Heart right ventricle (tissue), 16 donors: ENCODE measurements around the gene JPH2. TPM values are rescaled to one million over a fixed set of nuclear protein-coding genes. Genes with fewer than 3 reads are reported as not detected.

ENCODE experiments used
- ATAC-seq, 8 donors: fragments of 200-7000 bp; cut with Tn5 transposase; one replicate each; pipeline ENCODE4 v1.9.1; 2020; ENCODE audit warnings: mild to moderate bottlenecking in 8 of 8, moderate library complexity in 8 of 8, moderate number of reproducible peaks in 1 of 8
- DNase-seq, 2 donors: peaks; one replicate each; pipeline ENCODE4 v3.0.0-alpha.2; 2020
- H3K27ac ChIP-seq, 10 donors: fragments of 200-600 bp; sonication (generic) in 2 of 10; one replicate each; pipeline versions ENCODE4 v1.5.0 to v1.8.0; 2020 to 2022; ENCODE audit warnings: mild to moderate bottlenecking in 3 of 10
- H3K27me3 ChIP-seq, 7 donors: fragments of 200-600 bp; one replicate each; pipeline ENCODE4 v1.8.0; 2021 to 2022; ENCODE audit warnings: mild to moderate bottlenecking in 2 of 7
- H3K36me3 ChIP-seq, 9 donors: fragments of 200-600 bp; sonication (generic) in 1 of 9; one replicate each; pipeline versions ENCODE4 v1.5.0 to v1.8.0; 2020 to 2022; ENCODE audit warnings: mild to moderate bottlenecking in 2 of 9
- H3K4me1 ChIP-seq, 9 donors: fragments of 200-600 bp; sonication (generic) in 1 of 9; one replicate each; pipeline versions ENCODE4 v1.5.0 to v1.8.0; 2020 to 2022; ENCODE audit warnings: mild to moderate bottlenecking in 4 of 9
- H3K4me3 ChIP-seq, 10 donors: fragments of 200-600 bp; sonication (generic) in 2 of 10; one replicate each; pipeline versions ENCODE4 v1.5.0 to v1.8.0; 2020 to 2022; ENCODE audit warnings: mild to moderate bottlenecking in 7 of 10, moderate library complexity in 2 of 10
- H3K9me3 ChIP-seq, 11 donors: fragments of 200-600 bp in 10 of 11; sonication (generic) in 2 of 11; one replicate each; pipeline versions ENCODE4 v1.5.0 to v1.8.0; 2013 to 2022; ENCODE audit warnings: mild to moderate bottlenecking in 2 of 11, control low read depth in 1 of 11, moderate library complexity in 1 of 11
- CTCF ChIP-seq, 9 donors: fragments of 200-600 bp; sonication (generic) in 2 of 9; IDR thresholded peaks; one replicate each; pipeline versions ENCODE4 v1.5.0 to v1.8.0; 2021 to 2022; ENCODE audit warnings: antibody characterized with exemption in 9 of 9, mild to moderate bottlenecking in 5 of 9, moderate library complexity in 1 of 9
- WGBS, 2 donors: extraction: QIAGEN DNeasy Blood & Tissue Kit; methylation state at CpG; one replicate each; pipeline ENCODE4 v1.1.7; 2013; ENCODE audit warnings: inconsistent platforms in 1 of 2; 5-methylcytosine and 5-hydroxymethylcytosine counted together
- intact Hi-C, 10 donors: fragments of 100-400 bp; cut with DNase I; formaldehyde crosslinking; loops; one replicate each; pipeline versions ENCODE4 v1.11.1 to v1.14.2; 2022
- polyA plus RNA-seq, 2 donors: library from polyadenylated mRNA; stranded (reverse); fragments of 200-250 nt; gene quantifications; one replicate each; pipeline ENCODE4 v1.2.3, GENCODE V29; 2013
- total RNA-seq, 10 donors: library from RNA; stranded (reverse); fragmentation: NEBNext Ultra II Directional in 3 of 10; extraction: Animal tissue kit (Norgen Biotek cat#: 25700) in 3 of 10; gene quantifications; one replicate each; pipeline versions ENCODE4 v1.2.1 to v1.2.4, GENCODE V29; 2021 to 2023
- donor health status: Arrhythmogenic right ventricular cardiomyopathy.
- donor health status: ischemic (EF 13 %, LVEDD 7.1; RV severe dilation, severe dysfunction).
- donor health status: healthy with polysubstance abuse.
- donor health status: DM: no; HTN: yes; CAD: no.
- donor health status: DM: no; HTN: no; CAD: no.
- donor health status: ischemic (EF 25% LVEDD 6.9; RV normal size, moderate dysfunction).
- donor health status: ischemic (EF 25% LVEDD 5.7; RV mildly dilated, moderate dysfunction).
- donor health status: healthy.
- donor health status: DM: yes; HTN: yes; CAD: no.
- donor health status: Ischemic cardiomyopathy.
- donor health status: ischemic (EF 35%, LVEDD 5.7; RV mildly dilated, moderate dysfunction).
- donor health status: nonischemic (EF 11% LVEDD 7.7; RV severe dilation, severe dysfunction).
- donor health status: DM: yes; HTN: yes; CAD: no.
- donor health status: PGD.
- donor health status: ischemic (EF 29% LVEDD 5.4; RV normal size, mild dysfunction).
- donor health status: nonischemic (EF 23%, LVEDD 6.1; RV moderate dilation, normal function).

The JPH2 gene
- total and polyA plus RNA-seq, 12 donors, result 61.9 to 215 (median 146) TPM

- intact Hi-C loops, result no loop called here
- 64 to 65% methylated on average over 9 of the region's 9 CpGs for WGBS, 2 donors
Measured at GRCh38 chr20:44092551-44093248, 94.3 kb downstream of the JPH2 start.

GRCh38 chr20:44091026-44091425 lies 96.0 kb downstream of the JPH2 start:
- no peak for DNase-seq
- no peak for ATAC-seq
- intact Hi-C loops, result no loop called here
- Histone ChIP-seq H3K27me3 (peaks cover 0 to 21% (median 0%) of the 10 kb centered on the region in 7 donors), H3K4me1 (peaks cover 0 to 6% (median 0%) of the 10 kb centered on the region in 9 donors), H3K9me3 (no peaks in the 10 kb centered on the region), H3K27ac (no peak overlapping the region), H3K36me3 (no peaks in the 10 kb centered on the region), H3K4me3 (no peak overlapping the region)
- no peak for TF ChIP-seq CTCF (IDR thresholded peaks at IDR 0.05)
- WGBS, 2 donors, result 63 to 69% methylated on average over 4 of the region's 4 CpGs

More at GRCh38 chr20:44092551-44093248, 94.3 kb downstream of the JPH2 start:
- Histone ChIP-seq H3K4me1 (peaks cover 0 to 6% (median 0%) of the 10 kb centered on the region in 9 donors), H3K36me3 (no peaks in the 10 kb centered on the region), H3K9me3 (no peaks in the 10 kb centered on the region), H3K4me3 (no peak overlapping the region), H3K27me3 (peaks cover 0 to 21% (median 0%) of the 10 kb centered on the region in 7 donors), H3K27ac (no peak overlapping the region)
- ATAC-seq (no peak), DNase-seq (no peak)
- TF ChIP-seq CTCF (IDR thresholded peaks at IDR 0.05), result peak in 8 of 9 donors; percentile 15 to 63 (median 40)

- TF ChIP-seq CTCF (IDR thresholded peaks at IDR 0.05), result no peak
- DNase-seq (no peak), ATAC-seq (peak in 1 of 8 donors; percentile 6)
- 67 to 68% methylated on average over 7 of the region's 7 CpGs for WGBS, 2 donors
- Histone ChIP-seq H3K9me3 (no peaks in the 10 kb centered on the region), H3K27me3 (peaks cover 0 to 21% (median 0%) of the 10 kb centered on the region in 7 donors), H3K27ac (no peak overlapping the region), H3K4me3 (no peak overlapping the region), H3K4me1 (peaks cover 0 to 6% (median 0%) of the 10 kb centered on the region in 9 donors), H3K36me3 (no peaks in the 10 kb centered on the region)
- intact Hi-C loops, result loop anchor here in 5 of 10 donors (10.0 kb wide), 5 partner anchors 245 to 645 kb away; partner anchors contain the start of gene SRSF6 (in 1 of the 5)
Measured at GRCh38 chr20:44089987-44090674, 96.9 kb downstream of the JPH2 start.

- no peak for ATAC-seq
- H3K9me3 ChIP-seq, result no peaks in the 10 kb centered on the region
Measured at GRCh38 chr20:44087857-44088120, 99.2 kb downstream of the JPH2 start.

More at GRCh38 chr20:44087857-44088120, 99.2 kb downstream of the JPH2 start:
- Histone ChIP-seq H3K4me3 (no peak overlapping the region), H3K4me1 (peaks cover 0 to 8% (median 0%) of the 10 kb centered on the region in 9 donors), H3K27me3 (peaks cover 0 to 3% (median 0%) of the 10 kb centered on the region in 7 donors), H3K36me3 (no peaks in the 10 kb centered on the region), H3K27ac (no peak overlapping the region)
- TF ChIP-seq CTCF (IDR thresholded peaks at IDR 0.05), result no peak
- 91 to 92% methylated on average over 4 of the region's 4 CpGs for WGBS, 2 donors
- DNase-seq, result no peak
- intact Hi-C loops, result loop anchor here in 5 of 10 donors (10.0 kb wide), 5 partner anchors 243 to 643 kb away; partner anchors contain the start of gene SRSF6 (in 1 of the 5)
